Neural progenitor cell (in vitro differentiated cells): ENCODE measurements around the gene CELA3B.

Experiments
- CTCF ChIP-seq: fragments of 200-600 bp; sonication (generic); IDR thresholded peaks from 2 replicates; pipeline ENCODE4 v1.5.1; 2017; ENCODE audit warnings: antibody characterized with exemption, mild to moderate bottlenecking
- EZH2 ChIP-seq: fragments of 200-600 bp; sonication (generic); IDR thresholded peaks from 2 replicates; pipeline ENCODE4 v1.6.1; 2017; ENCODE audit warnings: antibody characterized with exemption, mild to moderate bottlenecking, moderate library complexity
- EZH2phosphoT487 ChIP-seq: fragments of 200-600 bp; sonication (generic); IDR thresholded peaks from 2 replicates; pipeline ENCODE4 v1.6.1; 2017; ENCODE audit warnings: antibody characterized with exemption

- no peak for TF ChIP-seq CTCF
- TF ChIP-seq EZH2 = no peak
- TF ChIP-seq EZH2phosphoT487 = no peak
Measured at GRCh38 chr1:22024485-22025367, 47.9 kb downstream of the CELA3B start.
